Activated T-cell treated with anti-CD3 and anti-CD28 coated beads for 48 hours (primary cell): ENCODE measurements around the gene SSH2.
"Not testable (repeated sequence)": the region's sequence is repeated elsewhere in the genome, so short reads cannot be mapped to it uniquely, and the experiment has no call there.

ENCODE experiments used
- DNase-seq: peaks from one replicate; pipeline ENCODE4 v3.0.0-alpha.2; 2020; ENCODE audit warnings: low read depth

SSH2 gene

DNA sequence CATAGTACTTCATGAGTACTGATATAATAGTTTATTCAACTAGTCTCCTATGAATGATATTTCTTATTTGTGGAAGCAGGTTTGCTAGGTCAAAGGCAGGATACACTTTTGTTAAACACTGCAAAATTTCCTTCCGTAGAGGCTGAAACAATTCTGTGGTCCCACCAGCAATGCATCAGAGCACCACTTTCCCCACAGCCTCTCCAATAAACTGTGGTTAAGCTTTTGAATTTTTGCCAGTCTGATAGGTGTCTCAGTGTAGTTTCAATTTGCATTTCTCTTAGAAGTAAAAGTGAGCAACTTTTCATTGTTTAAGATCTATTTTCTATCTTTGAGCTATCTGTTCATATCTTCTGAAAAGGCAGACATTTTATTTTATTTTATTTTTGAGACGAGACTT lies 270.9 kb downstream of the SSH2 start:
- DNase-seq, result no peak

DNA sequence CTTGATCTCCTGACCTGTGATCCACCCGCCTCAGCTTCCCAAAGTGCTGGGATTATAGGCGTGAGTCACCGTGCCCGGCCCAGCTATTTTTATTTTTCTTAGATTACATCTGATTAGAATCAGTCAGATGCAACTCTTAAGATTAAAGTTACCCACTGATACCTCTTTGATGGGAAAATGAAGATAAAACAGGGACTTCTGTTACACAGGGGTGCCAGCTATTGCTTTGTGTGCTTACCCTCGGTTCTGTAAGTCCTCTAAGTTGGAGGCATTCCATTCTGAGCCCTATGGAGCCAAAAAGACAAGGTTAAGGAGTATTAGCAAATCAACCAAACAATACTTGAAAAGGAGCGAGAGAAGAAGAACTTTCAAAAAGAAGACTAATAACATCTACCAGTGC lies 274.7 kb downstream of the SSH2 start:
- DNase-seq, result no peak

DNA sequence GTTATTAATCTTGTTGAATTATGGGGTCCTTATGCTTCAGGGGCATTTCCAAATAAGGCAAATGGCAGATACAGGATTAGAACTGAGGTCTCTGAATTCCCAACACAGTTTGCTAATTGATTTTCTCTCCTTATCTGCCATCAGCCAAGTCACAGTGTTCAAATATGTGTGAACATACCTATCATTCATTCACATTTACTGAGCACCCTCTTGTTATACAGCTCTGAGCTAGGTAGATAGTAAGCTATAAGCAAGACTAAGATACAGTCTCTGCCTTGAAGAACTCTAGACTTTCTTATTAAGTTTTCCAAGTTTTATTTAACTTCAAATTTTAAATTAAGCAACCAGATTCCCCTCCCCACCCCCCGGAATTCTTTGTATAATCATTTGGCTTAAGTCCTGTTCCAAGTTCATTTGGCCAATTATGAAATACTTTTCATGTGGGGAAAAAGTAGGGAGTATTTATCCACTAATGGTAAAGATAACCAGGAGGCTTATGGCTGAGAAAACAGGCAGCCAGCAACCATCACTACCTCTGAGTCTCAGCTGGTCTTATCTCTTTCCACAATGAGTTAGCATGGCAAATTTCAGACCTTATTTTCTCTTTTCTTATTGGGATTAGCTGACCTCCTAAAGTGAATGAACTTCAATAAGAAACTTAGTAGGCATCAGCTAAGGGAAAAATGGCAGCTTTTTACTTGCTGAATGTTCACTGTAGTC lies 275.9 kb downstream of the SSH2 start:
- no peak for DNase-seq

GRCh38 chr17:29652976-29653375 lies 277.1 kb downstream of the SSH2 start:
- DNase-seq, result no peak

- not testable (repeated sequence) for DNase-seq
These were observed 278.1 kb downstream of the SSH2 start for GRCh38 chr17:29651913-29652312.

GRCh38 chr17:29650396-29650795 lies 279.6 kb downstream of the SSH2 start:
- no peak for DNase-seq

DNA sequence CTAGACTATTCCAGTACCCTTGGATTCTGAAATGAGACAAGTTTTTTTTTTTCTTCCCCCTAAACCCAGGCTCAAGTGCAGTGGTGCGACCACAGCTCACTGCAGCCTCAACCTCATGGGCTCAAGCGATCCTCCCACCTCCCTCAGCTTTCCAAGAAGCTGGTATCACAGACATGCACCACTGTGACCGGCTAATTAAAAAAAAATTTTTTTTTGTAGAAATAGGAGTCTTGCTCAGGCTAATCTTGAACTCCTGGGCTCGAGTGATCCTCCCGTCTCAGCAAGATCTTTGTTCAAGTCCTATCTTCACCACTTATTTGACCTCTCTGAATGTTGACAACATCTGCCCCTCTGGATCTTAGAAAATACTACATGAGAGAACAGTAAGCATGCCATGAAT lies 280.7 kb downstream of the SSH2 start:
- DNase-seq, result no peak

DNA sequence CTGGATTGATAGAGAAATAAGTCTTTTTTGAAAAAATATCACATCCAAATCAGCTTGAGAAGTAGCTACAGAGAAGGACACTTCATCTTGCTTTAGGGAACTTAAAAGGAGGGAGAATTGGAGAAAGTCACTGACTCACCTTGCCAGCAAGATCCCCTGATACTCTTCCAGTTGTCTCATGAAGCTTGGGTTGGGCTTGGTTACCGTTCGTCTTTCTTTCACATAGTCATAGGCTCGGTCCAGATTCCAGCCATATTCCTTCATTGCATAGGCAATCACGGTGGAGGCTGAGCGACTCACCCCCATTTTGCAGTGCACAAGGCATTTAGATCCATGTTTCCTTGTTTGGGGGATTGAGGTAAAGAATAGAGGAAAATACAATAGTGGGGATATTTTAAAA lies 282.0 kb downstream of the SSH2 start:
- DNase-seq, result no peak

DNA sequence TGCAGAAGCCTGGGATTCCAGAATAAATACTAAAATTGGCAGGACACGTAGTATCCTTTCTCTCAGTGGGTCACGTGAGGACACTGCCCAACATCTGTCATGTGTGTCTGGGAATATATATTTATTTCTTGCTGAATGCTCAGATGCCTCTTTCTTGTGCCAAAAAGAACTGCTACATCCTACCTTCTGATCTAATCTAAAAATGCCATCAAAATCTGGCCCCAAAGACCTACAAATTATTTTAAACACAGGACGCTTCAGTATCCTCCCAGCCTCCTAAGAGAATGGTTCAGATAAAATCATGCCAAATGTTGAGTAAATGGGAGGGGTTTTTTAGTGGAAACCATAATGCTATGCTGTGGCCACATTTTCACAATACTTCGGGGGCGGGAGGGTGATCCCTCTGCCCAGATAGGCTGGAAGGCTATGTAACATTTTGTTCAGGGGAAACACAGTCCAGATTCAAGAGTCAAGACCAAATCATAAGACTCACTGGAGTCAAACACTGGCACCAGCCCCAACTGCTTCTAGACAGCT lies 284.4 kb downstream of the SSH2 start:
- DNase-seq, result no peak

GRCh38 chr17:29643817-29644160 lies 286.2 kb downstream of the SSH2 start:
- DNase-seq, result no peak

DNA sequence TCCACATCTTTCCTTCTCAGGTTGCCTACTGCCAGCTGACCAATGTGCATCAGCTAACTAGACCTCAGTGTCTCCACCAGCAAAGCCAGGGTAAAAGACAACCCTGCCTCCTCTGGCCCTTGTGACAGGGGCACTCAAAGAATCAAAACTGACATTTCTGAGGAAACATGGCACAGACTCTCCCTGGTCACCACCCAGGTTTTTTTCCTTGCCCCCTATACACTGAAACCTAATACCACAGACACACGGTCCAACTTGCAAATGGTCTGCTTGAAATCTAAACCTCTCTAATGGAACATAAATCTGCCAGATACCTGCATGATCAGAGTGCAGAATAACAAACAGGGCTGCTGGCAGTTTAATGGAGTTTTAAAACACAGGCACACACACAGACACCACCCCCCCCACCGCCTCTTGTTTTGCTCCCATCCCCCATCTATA lies 287.8 kb downstream of the SSH2 start:
- no peak for DNase-seq

DNA sequence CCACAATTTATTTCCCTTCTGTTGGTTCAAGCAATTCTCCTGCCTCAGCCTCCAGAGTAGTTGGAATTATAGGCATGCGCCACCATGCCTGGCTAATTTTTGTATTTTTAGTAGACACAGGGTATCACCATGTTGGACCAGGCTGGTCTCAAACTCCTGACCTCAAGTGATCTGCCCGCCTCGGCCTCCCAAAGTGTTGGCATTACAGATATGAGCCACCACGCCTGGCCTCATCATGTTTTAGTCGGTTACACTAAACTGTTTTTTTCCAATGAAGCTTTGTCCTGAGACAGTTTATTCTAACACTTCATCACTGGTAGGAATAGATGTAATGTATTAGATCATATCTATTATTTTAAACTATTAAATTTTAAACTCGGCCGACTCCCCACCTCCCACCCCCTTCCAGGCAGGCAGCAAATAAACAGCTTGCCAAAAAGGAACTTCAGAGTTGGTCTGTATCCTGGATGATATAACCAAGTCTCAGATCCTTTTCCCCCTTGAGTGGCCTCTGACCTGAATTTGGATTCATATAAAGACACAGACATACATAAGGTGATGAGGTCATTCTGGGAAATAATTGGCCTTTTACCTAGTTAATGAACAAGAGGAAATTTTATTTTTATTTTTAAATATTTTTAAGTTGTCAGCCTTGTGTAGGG lies 288.9 kb downstream of the SSH2 start:
- DNase-seq, result no peak

DNA sequence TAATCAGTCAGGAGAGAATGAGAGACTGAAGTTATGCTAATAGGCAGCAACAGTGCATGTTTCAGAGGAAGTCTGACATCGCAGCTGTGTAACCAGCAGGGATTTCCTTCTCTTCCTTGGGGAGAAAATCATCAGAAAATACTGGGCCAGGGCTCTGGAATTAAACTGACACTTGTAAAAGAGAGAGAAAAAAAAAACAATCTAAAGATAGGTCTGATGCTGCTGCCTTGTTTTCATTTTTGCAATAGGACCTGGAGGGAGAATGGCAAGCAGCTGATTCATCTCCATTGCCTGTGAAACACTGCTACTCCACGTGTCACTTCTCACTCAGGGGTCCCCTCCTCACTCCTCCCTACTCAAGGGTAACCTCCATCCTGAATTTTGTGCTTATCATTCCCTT lies 289.6 kb downstream of the SSH2 start:
- DNase-seq, result no peak

GRCh38 chr17:29633886-29634285 lies 296.1 kb downstream of the SSH2 start:
- DNase-seq, result no peak

- DNase-seq, result no peak
These were observed 299.3 kb downstream of the SSH2 start for GRCh38 chr17:29630630-29631193.

DNA sequence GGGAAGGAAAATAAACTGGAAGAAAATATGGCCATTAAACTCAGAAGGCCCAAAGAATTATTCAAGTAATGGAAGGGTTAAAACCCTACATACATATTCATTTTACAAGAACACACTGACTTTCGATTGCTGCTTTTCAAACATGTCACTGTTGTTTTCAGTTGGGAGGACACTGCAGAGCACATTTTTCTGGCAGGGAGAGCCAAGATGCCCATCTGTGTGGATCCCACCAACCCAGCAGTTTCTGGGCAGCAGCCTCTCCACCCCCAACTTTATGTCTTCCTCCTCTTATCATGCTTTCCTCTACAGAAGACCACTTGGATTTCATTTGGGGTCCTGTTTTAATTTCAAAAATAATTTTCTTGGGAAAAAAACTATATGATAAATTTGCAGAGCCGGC lies 300.2 kb downstream of the SSH2 start:
- DNase-seq, result no peak

DNA sequence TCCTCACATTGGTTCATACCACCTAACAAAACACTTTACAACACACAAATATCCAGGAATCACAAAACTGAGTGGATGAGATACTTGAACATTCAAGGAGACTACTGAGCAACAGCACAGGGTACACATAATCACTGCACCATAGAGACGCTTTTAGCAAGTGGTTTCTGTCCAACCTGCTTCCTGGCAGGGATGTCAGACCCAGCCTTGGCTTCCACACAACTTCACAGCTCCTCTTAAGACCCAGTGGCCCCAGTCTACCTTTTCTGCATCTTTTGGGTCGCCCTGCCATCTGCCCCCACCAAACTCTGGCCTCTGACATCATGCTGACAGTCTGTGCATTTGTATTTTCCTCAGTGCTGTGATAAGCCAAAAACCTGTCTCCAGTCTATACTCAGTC lies 301.4 kb downstream of the SSH2 start:
- DNase-seq, result no peak

GRCh38 chr17:29627951-29628350 lies 302.1 kb downstream of the SSH2 start:
- no peak for DNase-seq

DNA sequence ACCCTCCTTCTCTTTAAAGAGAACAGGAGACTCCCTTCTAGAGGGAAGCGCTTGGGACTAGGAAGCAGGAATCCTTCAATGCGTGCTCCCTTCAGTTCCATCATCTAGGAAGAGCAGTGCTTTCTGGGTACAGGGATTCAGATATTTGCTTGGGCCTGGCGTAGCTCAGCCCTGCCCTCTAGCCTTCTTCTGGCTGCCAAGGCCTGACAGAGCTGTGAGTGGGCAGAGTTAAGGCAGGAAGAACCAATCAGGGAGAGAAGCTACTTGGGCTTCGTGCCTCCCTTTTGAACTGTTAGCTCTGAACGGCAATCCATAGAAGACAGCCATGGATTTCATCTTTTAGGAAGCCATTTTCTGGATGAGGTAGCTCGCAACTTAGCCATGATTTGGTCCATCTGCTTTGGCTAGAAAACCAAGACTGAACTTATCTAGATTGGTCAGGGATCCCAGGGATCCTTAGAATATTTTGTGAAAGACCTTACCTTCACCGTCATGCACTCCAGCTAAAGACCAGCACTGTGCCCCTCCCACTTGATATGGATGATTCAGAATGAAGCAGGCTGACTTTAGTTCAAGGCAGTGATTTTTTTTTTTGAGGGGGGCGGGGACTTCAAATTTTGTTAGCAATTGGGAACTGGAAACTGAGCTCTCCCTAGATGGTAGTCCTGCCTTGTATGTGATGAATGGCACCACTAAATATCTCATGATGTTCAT lies 304.8 kb downstream of the SSH2 start:
- DNase-seq, result no peak

GRCh38 chr17:29624586-29624985 lies 305.4 kb downstream of the SSH2 start:
- no peak for DNase-seq

DNA sequence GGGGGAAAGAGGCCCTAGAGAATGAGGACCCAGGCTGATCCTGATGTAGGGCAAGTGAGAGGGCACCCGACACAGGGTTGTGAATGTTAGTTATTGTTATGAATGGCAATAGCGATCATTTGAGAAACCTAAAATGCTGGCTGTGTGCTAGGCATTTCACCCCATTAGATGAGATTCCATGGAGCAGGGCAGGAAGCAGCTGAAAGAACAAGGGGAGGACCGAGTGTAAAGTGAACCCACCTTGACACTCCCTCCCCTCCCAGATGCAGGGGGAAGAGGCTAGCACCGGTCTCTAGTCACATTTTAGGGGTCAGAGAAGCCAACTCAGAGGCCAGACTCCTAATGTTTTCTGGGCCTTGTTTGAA lies 306.8 kb downstream of the SSH2 start:
- DNase-seq, result no peak

GRCh38 chr17:29622337-29623282 lies 307.4 kb downstream of the SSH2 start, which contains the start of gene CORO6:
Gene CORO6, minus strand, starts transcription at chr17:29622912. Its CDS starts 1,491 bp downstream, at chr17:29621421.
- peak; percentile 73 for DNase-seq
